G401 (cell line): Measurements from ENCODE around the gene FAM107B. TPM values are rescaled to one million over a fixed set of nuclear protein-coding genes. Genes with fewer than 3 reads are reported as not detected.

Experiments used
- total RNA-seq: library from RNA; depleted of rRNA; stranded (reverse); fragments of >200 nt; shearing (Covaris generic); gene quantifications from 2 replicates; pipeline ENCODE4 v1.2.3, GENCODE V29; 2014; rRNA removed

FAM107B gene
- total RNA-seq, 1 experiment from 2014 or later, result 44.6 TPM

Other genes with a start within 250 kb of the FAM107B start
- gene CDNF, start 63.1 kb upstream of the FAM107B start, total RNA-seq, result 0.27 and 0.49 TPM in 2 replicates
- 52.3 and 63.7 TPM in 2 replicates for gene HSPA14, start 63.4 kb upstream of the FAM107B start, total RNA-seq
- 29.2 and 34.5 TPM in 2 replicates for gene MSANTD7, start 63.4 kb upstream of the FAM107B start, total RNA-seq
- gene SUV39H2, start 104.0 kb upstream of the FAM107B start, total RNA-seq, result 31.0 and 44.0 TPM in 2 replicates
- gene DCLRE1C, start 179.2 kb upstream of the FAM107B start, total RNA-seq, result 6.6 and 10.8 TPM in 2 replicates
- not detected in 2 replicates for gene MEIG1, start 184.5 kb upstream of the FAM107B start, total RNA-seq